NT2/D1 (cell line): ENCODE measurements around the gene C1orf21.

Experiments used
- SUZ12 ChIP-seq: IDR thresholded peaks from 2 replicates; pipeline ENCODE4 v1.6.1; 2011; ENCODE audit not compliant: insufficient read length, insufficient read depth; ENCODE audit errors: extremely low read depth
- YY1 ChIP-seq: IDR thresholded peaks from 2 replicates; pipeline ENCODE4 v1.6.1; 2011; ENCODE audit not compliant: insufficient read length, insufficient read depth

DNA sequence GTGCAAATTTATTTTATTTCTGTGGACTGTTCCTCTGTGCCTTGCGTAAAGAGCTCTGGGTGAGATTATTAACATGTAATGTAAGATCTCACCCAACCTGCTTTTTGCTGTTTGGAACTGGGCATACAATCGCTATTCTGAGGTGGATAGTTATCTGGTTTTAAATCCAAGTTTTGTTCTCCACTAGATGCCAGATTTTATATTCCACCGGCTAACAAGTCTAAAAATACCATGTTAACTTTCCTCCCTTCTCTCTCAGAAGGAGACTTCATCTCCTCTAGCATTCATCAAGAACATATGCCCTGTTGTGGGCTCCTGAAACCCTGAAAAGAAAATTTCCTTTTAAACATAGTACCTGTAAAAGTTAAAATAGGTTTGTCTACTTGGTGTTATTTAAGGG, 56.4 kb downstream of the C1orf21 start:
- TF ChIP-seq SUZ12 (no peak), YY1 (no peak)
